A549 treated with CpdA at 1 μM for 4 hours (cell line): Measurements from ENCODE around the gene RGS17. TPM values are rescaled to one million over a fixed set of nuclear protein-coding genes. Genes with fewer than 3 reads are reported as not detected.

Source experiments
- total RNA-seq: library from RNA; stranded (reverse); fragments of 200-300 nt; extraction: Qiagen RNA extraction; gene quantifications from 5 replicates; pipeline ENCODE4 v1.2.3, GENCODE V29; 2022; ENCODE audit warnings: low read depth

Gene RGS17, protein sequence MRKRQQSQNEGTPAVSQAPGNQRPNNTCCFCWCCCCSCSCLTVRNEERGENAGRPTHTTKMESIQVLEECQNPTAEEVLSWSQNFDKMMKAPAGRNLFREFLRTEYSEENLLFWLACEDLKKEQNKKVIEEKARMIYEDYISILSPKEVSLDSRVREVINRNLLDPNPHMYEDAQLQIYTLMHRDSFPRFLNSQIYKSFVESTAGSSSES
- total RNA-seq: 5.8 to 7.0 TPM (median 6.4 TPM) in 5 replicates

DNA sequence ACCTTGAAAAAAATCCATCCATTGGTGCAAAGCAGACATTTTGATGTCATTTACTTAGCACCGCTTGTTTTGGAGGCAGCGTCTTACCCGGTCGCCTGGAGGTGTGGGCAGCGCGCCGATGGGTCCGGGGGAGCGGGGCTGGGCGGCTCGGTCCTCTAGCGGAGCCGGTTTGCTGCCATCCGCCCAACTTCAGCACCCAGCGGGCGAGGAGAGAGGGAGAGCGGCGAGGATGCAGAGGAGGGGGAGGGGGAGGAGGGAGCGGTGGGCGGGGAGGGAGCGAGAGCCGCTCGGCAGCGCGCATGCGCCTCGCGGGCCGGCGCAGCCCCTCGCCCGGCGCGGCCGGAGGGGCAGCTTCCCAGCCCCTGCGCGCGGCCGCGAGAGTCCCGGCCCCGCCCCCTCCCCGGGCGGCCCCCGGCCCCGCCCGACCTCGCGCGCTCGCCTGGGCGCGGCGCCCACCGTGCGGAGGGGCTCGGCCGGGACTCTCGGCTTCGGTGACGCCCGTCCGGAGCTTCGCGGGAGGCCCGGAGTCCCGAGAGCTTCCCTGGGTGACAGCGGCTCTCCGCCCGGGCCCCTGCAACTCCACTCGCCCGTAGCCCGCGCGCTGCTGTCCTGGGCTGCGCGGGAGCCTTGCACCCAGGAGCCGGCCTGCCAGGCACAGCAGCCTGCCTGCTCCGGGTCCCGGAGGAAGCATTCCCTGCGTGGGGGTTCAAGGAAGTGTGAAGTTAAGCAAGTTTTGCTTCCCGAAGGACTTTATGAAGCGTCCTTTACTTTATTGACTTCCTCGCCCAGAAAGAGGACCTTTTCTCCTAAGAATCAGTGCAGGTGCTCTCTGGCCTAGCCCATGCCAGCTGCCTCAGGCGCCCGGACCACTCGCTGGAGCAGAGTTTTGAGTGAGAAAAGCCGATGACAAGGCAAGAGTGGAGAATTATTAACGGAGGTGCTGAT, at the start of gene RGS17:
Gene RGS17 (minus strand): TSS at position 246 of the 945 bp plus-strand sequence. CDS start 87,264 bp downstream, outside the sequence.

DNA sequence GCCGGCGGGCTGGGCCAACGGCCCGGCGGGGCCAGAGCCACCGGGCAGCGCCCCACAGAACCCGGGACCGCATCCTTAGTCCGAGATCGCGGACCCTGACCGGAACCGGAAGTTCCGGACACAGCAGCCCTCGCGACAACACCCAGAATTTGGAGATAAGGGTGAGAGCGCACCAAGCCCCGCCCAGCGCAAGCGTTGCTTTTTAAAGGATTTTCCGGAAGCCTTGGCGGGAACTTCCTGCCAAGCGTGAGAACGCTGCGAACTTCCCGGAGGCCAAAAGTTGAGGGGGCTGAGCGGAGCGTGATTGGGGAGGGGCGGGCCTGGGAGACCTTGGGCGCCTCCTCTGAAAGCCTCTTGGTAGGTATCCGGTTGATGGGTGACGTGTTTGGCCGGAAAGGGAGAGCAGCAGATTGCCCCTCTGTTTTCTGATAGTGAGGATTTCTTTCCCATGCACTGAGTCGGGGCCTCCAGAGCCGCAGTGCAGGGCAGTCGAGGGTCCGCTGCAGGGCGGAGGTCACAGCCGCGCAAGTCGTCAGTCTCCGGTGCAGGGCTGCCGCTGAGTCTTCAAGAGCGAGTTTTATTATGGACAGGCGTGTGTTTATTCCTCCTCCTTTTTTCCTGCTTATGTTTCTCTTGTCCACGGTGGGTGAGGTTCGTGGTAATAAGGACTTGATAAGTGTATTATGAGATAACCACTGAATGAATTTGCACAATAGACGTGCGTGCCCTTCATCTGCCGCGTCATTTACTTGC, 128.3 kb downstream of the RGS17 start, which contains the start of gene MTRF1L:
Gene MTRF1L (minus strand): TSS at position 97 of the 753 bp plus-strand sequence. CDS start 24 bp downstream, at position 73.

DNA sequence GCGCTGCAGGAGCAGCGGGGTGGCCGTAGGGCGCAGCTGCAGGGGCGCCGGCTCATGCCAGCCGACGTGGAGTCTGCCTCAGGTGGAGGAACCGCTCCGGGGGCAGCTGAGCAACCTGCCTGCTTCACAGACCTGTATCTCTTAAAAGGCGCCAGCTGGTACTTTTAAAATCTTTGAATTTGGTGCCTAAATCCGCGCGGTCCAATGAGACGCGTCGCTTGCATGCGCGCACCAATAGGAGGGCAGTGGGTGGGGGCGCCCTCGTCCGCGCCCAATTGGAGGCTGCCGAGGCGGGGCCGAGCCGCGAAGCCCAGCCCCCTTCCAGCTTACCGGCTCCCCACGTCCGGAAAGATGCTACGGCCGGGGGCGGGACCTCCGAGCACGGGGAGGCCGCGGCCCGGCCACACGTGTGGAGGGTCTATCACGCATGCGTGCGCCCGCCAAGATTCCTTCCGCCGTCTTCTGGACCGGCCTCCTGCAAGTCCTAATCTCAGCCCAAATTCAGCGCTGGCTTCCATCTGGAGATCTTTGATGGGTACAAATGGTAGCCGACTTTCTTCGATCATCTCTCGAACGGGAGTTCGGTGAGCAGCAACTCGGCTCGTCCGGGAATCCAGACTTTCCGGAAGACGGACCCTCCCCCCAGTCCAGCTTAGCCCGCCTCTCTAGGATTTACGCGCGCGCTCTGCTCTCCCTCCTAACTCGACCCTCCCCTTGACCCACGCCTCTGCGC, 148.0 kb downstream of the RGS17 start, which contains the start of gene FBXO5:
Gene FBXO5 (minus strand): TSS at position 138 of the 733 bp plus-strand sequence. CDS start 82 bp downstream, at position 56.

Other genes starting within 250 kb of the RGS17 start
- gene FBXO5, start 148.2 kb downstream of the RGS17 start, total RNA-seq: 18.4 to 22.9 TPM (median 20.9 TPM) in 5 replicates
- 14.7 to 16.3 TPM (median 15.6 TPM) in 5 replicates for gene MTRF1L, start 128.6 kb downstream of the RGS17 start, total RNA-seq